CD4-positive, alpha-beta T cell treated with Interleukin-6 for 4 hours (primary cell): ENCODE data around the gene ARTN.

ENCODE experiments used
- DNase-seq: peaks from one replicate; pipeline ENCODE4 v3.0.0-alpha.2; 2020; ENCODE audit warnings: mixed read lengths

The ARTN gene

DNA sequence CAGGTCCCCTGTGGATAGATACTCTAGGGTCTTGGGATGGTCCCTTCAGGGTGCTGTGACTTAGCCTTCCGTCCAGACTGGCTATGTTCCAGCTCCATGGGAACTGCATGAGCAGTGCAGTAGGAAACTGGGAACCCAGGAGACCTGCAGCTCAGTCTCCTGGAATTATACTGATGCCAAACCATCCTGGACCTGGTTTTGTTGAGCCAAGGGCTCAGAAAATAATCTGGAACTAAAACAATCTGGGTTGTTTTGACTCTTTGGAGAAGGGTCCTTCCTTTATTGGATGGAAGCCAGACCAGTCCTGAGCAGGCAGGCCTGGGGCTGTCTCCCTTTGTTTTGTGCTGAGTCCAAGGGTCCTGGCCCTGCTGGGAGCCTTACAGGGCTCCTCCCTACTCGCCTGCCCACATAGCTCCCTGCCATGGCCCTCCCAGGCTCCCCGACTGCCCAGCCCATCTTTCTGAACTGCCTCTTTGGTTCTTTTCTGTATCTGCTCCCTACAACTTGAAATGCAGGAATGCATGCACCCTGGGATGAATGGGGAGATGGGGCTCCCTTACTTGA lies 14.4 kb downstream of the ARTN start:
- no peak for DNase-seq

- no peak for DNase-seq
Measured at GRCh38 chr1:43949678-43950077, 16.1 kb downstream of the ARTN start.

DNA sequence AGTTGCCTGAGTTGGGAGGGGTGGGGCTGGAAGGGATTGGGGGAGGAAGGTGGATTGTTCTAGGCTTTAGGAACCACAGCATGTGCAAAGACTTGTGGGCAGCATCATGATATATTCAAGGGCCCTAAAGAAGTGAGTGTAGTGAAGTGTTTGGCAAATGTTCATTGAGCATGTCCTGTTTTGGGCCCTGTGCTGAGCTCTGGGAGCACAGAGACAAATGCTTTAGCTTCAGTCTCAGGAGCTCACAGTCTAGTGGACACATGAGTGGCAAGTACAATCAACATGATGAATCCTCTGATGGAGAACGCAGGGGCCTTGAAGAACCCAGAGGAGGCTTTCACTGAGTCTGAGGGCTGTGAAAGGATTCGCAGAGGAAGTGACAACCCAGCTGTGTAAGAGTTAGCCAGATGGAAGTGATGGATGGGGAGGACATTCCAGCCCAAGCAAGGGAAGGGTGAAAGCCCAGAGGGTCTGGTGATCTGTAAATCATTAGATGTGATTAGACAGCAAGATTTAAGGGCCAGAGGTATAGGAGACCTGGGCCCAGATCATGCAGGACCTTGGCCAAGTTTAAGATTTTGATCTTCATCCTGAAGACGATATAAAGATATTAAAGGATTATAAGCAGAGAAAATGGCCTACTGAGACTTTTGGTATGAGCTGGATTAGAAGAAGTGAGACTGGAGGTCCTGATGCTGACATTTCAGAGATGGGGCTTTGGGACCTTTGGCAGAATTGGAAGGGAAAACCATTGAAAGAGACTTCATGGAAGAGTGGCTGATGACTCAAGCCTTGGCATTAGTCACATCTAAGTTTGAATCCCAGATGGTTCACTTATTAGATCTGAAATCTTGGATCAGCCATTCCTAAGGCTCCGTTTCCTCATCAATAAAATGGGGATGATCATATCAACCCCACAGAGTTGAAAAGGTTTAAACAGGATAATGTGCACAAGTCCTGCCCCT lies 17.7 kb downstream of the ARTN start:
- DNase-seq: no peak

DNA sequence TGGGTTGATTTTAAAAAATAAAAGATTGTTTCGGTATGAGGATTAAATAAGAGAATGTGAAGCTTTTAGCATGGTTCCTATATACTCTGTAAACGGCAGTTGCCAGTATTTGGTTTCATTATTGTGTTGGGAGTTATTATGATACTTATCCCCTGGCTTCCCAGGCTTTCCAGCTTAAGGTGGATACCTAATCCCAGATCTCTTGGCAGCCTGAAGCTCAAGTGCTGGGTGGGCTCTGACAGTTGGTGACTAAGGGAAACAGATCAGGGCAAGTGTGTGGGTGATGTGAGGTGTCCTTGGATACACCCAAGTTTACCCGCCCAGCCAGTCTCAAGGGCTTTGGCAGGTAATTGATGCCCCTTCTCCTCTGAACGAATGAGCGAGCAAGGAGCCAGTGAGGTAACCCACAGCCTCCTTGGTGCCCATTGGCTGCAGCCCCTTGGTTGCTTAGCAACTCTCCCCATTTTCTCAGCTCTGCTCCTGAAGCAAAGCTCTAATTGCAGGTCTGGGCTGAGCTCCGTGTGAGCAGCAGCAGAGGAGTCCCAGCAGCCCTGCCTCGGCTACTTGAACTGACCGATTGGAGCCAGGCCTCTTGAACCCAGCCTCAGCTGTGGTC lies 19.2 kb downstream of the ARTN start:
- DNase-seq: no peak

DNA sequence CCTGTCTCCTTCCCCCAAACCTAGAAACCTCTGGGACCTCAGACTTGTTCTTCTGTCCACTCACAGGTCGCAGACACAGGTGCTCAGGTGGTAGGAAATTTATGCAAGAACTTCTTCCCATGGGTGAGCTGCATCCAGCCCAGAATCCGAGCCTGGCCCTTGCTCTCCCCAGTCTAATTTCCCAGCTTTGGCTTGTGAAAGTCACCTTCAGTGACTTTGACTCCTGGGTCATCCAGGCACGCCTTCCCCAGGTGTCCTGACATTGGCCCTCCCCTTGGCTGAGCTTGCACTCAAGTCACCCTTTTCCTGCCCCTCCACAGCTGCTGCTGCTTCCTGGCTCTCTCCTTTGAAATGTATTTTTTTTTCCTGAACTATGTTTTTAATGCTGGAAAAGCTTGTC lies 19.8 kb downstream of the ARTN start:
- no peak for DNase-seq

GRCh38 chr1:43954036-43954435 lies 20.4 kb downstream of the ARTN start:
- DNase-seq: no peak

DNA sequence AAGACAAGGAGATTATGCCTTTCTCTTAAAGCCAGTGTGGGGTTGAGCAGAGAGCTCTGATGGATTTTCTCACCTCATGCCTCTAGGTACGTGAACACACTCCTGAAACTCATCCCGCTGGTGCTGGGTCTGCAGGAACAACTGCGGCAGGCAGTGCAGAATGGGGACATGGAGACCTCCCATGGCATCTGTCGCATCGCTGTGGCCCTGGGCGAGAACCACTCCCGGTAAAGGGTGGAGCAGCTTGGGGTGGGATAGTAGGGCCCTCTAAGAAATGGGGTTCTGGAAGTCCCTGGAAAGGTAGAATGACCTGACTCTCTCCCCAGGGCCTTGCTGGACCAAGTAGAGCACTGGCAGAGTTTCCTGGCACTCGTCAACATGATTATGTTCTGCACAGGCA lies 22.6 kb downstream of the ARTN start:
- no peak for DNase-seq

GRCh38 chr1:43957407-43958040 lies 23.9 kb downstream of the ARTN start:
- no peak for DNase-seq

DNA sequence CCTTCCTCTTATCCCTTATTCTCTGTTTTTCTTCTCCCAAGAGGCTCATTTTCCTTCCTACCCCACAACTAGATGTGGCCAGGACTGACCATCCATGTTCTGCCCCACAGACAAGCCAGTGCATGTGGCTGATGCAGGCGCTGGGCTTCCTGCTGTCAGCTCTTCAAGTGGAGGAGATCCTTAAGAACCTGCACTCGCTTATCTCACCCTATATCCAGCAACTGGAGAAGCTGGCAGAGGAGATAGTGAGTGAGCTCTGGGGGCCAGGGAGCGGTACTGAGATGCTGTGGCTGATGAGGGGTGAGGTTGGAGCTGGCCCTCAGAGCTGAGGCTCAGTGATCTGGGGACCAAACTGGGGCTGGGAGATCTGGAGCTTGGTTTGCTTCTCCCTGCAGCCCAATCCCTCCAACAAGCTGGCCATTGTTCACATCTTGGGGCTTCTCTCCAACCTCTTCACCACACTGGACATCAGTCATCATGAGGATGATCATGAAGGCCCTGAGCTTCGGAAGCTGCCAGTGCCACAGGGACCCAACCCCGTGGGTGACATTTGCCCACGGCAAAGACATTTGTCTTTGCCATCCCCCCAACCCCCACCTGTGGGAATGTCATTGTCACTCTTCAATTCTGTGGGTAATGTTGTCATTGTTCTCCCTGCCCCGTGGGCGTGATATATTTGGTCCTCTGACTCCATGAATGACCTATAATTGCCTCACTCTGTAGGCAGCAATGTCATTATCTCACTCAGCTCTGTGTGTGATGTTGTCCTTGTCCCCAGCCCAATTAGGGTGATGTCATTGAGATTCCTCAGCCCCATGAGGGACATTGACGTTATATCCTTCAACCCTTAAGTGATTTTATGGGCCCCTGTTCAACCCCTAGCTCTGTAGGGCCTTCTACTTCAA lies 25.0 kb downstream of the ARTN start:
- no peak for DNase-seq

- DNase-seq: no peak
Measured at GRCh38 chr1:43960798-43961197, 27.2 kb downstream of the ARTN start.

- DNase-seq: no peak
Measured at GRCh38 chr1:43961692-43962091, 28.1 kb downstream of the ARTN start.

- DNase-seq: no peak
Measured at GRCh38 chr1:43962324-43962723, 28.7 kb downstream of the ARTN start.

DNA sequence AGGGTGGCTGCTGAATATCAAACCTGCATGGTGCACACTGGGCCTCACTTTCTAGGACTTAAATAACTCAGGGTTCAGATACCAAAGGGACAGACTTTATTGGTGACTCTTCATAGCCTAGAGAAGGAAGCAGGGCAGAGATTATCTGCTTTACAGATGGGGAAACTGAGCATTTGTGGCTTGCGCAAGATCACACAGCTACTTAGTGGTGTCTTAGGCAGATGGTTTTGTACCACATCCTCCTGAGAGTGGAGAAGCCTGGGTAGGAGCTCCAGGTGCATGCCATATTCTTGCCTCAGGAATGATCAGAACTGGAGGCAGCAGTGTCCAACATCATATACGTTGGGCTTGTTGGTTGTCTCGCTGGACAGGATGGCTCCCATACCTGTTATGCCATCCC lies 29.4 kb downstream of the ARTN start:
- no peak for DNase-seq

DNA sequence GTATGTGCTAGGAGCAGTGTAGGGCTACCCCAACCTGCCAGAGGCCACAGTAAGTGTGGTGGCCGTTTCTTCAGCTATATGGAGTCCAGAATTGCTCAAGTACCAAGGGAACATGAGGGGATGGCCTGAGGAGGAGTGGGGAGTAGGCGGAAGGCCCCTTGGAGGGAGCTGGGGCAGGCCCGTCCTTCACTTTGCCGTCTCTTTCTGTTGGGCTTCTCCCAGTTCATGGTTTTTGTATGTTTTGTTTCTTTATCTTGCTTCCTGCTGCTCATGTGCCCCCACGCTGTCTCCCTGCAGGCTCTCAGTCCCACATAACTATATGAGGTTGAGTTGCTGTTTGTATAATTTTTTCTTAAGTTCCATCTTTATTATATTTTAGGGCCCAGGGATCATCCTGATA lies 30.3 kb downstream of the ARTN start:
- DNase-seq: no peak

DNA sequence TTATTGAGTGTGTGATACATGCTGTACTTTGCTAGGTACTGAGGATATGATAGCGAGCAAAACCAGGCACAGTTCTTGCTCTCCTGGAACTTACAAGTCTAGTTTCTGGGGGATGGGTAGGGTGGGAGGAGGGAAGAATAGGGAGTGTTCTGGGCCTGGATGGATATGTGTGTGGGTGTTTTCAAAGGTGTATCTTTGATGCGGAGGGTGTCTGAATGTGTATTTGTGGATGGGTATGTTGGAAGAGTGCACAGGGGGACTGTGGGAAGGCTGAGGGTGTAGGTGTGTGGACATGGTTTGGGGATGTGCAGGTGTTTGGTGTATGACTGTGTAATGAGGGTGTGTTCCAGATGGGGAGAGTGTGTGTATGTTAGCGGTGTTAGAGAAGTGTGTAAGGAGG lies 31.7 kb downstream of the ARTN start:
- DNase-seq: no peak

GRCh38 chr1:43968348-43968948 lies 34.8 kb downstream of the ARTN start:
- DNase-seq: peak; percentile 31

GRCh38 chr1:43969416-43969745 lies 35.8 kb downstream of the ARTN start:
- no peak for DNase-seq

DNA sequence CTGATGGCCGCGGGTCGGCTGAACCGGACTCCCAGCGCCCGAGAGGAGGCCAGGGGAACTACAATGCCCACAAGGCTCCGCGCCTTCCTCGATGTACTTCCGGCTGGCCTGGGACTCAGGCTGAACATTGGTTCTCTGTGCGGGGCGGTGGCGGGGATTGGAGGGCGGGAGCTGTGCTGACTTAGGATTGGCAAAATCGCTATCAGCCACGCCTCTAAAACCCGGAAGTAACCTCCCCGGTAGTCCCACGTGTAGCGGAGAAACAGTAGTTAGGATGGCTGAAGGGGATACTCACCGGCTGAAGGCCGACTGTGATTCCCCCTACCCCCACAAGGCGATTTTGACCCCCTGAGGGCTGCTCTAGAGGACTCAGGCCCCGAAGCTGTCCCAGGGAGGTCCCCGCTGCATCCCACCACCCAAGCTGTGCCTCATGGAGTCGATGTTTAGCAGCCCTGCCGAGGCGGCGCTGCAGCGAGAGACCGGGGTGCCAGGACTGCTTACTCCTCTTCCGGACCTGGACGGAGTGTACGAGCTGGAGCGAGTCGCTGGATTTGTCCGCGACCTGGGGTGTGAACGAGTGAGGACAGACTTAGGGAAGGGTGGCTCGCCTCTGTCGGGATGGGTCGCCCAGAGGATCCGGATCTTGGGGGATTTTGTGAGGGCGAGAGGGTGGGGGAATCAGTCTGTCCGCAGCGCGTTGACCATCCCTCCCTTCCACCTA lies 36.3 kb downstream of the ARTN start, which contains the start of gene DPH2:
TSS of gene DPH2 (plus strand) at position 265 of the 721 bp plus-strand sequence. CDS start at position 431, 166 bp downstream.
- DNase-seq: peak; percentile 97

- DNase-seq: no peak
Measured at GRCh38 chr1:43970502-43970901, 36.9 kb downstream of the ARTN start.

DNA sequence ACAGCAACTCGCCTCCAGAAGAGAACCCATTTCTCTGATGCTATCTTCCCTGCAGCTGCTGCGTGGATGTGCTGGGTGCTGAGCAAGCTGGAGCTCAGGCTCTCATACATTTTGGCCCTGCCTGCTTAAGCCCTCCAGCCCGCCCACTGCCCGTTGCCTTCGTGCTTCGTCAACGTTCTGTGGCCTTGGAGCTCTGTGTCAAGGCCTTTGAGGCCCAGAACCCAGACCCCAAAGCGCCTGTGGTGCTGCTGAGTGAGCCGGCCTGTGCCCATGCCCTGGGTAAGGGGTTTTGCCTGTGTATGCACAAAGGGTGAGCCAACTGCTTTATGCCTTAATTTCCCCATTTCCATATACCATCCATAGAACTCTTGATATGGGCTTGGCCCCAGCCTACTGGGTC lies 37.3 kb downstream of the ARTN start:
- DNase-seq: no peak

GRCh38 chr1:43971336-43971980 lies 37.9 kb downstream of the ARTN start:
- no peak for DNase-seq
